HepG2 (cell line): ENCODE measurements around the gene MED9. TPM values are rescaled to one million over a fixed set of nuclear protein-coding genes. Genes with fewer than 3 reads are reported as not detected.

ENCODE experiments used
- ATF3 ChIP-seq: sonication (generic); formaldehyde crosslinking; IDR thresholded peaks from 2 replicates; pipeline ENCODE4 v1.4.0; 2020; ENCODE audit warnings: missing genetic modification reagents
- BCLAF1 ChIP-seq: fragments of 450-650 bp; IDR thresholded peaks from 2 replicates; pipeline ENCODE4 v1.6.1; 2017; ENCODE audit warnings: mild to moderate bottlenecking
- BRCA1 ChIP-seq: sonication (generic); formaldehyde crosslinking; IDR thresholded peaks from 2 replicates; pipeline ENCODE4 v1.4.0; 2020; ENCODE audit warnings: missing genetic modification reagents
- ISX ChIP-seq: sonication (generic); formaldehyde crosslinking; conservative IDR thresholded peaks from 2 replicates; pipeline ENCODE4 v1.5.0; 2020; ENCODE audit warnings: missing genetic modification reagents
- NFRKB ChIP-seq: fragments of 450-650 bp; IDR thresholded peaks from 2 replicates; pipeline ENCODE4 v1.6.1; 2017
- RARG ChIP-seq: sonication (generic); formaldehyde crosslinking; IDR thresholded peaks from 2 replicates; pipeline ENCODE4 v1.4.0; 2020; ENCODE audit warnings: low read depth, mild to moderate bottlenecking, missing genetic modification reagents
- RCOR2 ChIP-seq: IDR thresholded peaks from 2 replicates; pipeline ENCODE4 v1.6.1; 2016; ENCODE audit warnings: missing biosample characterization, missing genetic modification reagents
- TFE3 ChIP-seq: IDR thresholded peaks from 2 replicates; pipeline ENCODE4 v1.6.1; 2016
- ZNF263 ChIP-seq: sonication (generic); formaldehyde crosslinking; IDR thresholded peaks from 2 replicates; pipeline ENCODE4 v1.4.0; 2020; ENCODE audit warnings: missing genetic modification reagents
- ZNF280D ChIP-seq: sonication (generic); formaldehyde crosslinking; IDR thresholded peaks from 2 replicates; pipeline ENCODE4 v1.5.1; 2020; ENCODE audit warnings: mild to moderate bottlenecking, missing genetic modification reagents
- ZNF766 ChIP-seq: sonication (generic); formaldehyde crosslinking; IDR thresholded peaks from 2 replicates; pipeline ENCODE4 v1.5.0; 2020; ENCODE audit warnings: missing genetic modification reagents, borderline replicate concordance
- ZSCAN9 ChIP-seq: IDR thresholded peaks from 2 replicates; pipeline ENCODE4 v1.6.1; 2016; ENCODE audit warnings: borderline replicate concordance
- polyA plus RNA-seq, 8 experiments: library from polyadenylated mRNA; depleted of rRNA in 3 of 8; stranded (reverse) in 7 of 8; unstranded in 1 of 8; fragments of >200 nt; fragmentation: Illumina TruSeq in 4 of 8; extraction: Trizol in 4 of 8; gene quantifications; 2 replicates each; pipeline versions ENCODE4 v1.2.1 to v1.2.3, GENCODE V29; 2011 to 2016; ENCODE audit warnings: low read depth in 4 of 8, missing spikeins in 1 of 8, mixed read lengths in 1 of 8; ENCODE audit not compliant: insufficient read depth in 1 of 8
- total RNA-seq, 5 experiments: library from RNA; depleted of rRNA; stranded (reverse); fragments of >200 nt; fragmentation: Illumina TruSeq; extraction: Trizol; gene quantifications; 2 replicates each; pipeline ENCODE4 v1.2.3, GENCODE V29; 2016; ENCODE audit warnings: low read depth in 1 of 5

MED9 gene
- total and polyA plus RNA-seq, 2 of the 13 experiments (the other 11 are each of a cell fraction or from before 2014, with no cell fraction given), result 11.9 to 15.1 TPM

- TF ChIP-seq ZNF280D (CRISPR knock-in tag) (no peak), TFE3 (peak; percentile 72; the same call in 1 of the 2 replicates), RCOR2 (CRISPR knock-in tag) (peak; percentile 64; the same call in 1 of the 2 replicates), ISX (CRISPR knock-in tag) (no peak), ATF3 (peak; percentile 73; the same call in 1 of the 2 replicates), ZSCAN9 (CRISPR knock-in tag) (0 out of 2 replicates have a peak, but pooled peaks have one; percentile 34), ZNF766 (CRISPR knock-in tag) (no peak), ZNF263 (no peak), RARG (no peak), BRCA1 (no peak), BCLAF1 (no peak), NFRKB (no peak)
These were observed 33.6 kb upstream of the MED9 start (continued) for GRCh38 chr17:17443173-17443572.
